ENCODE results near the gene PKP1. TPM values are rescaled to one million over a fixed set of nuclear protein-coding genes. Genes with fewer than 3 reads are reported as not detected.

The PKP1 gene
- total RNA-seq, 2 donors from 2014 or later: 36.8 to 82.9 TPM

DNA sequence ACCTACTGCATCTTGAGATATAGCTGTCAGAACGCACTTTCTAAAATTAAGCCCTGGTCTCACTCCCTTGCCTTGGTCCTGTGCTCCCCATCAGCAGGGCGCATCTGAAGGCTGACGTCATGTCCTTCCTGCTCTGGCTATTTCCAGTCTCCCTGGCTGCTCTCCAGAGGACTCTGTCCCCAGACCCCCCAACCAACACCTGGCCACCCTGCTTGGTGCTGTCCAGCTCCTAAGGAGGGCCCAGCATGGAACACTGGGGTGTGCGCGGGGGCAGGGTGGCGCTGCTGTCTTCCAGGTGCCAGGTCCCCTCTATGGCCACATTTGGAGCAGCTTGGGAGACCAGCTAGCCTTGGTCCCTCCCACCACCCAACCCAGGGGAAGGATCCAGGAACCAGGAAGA, 85.9 kb downstream of the PKP1 start:
- no peak for TF ChIP-seq POLR2A (IDR thresholded peaks at IDR 0.05)
- TF ChIP-seq, protein P1, sequence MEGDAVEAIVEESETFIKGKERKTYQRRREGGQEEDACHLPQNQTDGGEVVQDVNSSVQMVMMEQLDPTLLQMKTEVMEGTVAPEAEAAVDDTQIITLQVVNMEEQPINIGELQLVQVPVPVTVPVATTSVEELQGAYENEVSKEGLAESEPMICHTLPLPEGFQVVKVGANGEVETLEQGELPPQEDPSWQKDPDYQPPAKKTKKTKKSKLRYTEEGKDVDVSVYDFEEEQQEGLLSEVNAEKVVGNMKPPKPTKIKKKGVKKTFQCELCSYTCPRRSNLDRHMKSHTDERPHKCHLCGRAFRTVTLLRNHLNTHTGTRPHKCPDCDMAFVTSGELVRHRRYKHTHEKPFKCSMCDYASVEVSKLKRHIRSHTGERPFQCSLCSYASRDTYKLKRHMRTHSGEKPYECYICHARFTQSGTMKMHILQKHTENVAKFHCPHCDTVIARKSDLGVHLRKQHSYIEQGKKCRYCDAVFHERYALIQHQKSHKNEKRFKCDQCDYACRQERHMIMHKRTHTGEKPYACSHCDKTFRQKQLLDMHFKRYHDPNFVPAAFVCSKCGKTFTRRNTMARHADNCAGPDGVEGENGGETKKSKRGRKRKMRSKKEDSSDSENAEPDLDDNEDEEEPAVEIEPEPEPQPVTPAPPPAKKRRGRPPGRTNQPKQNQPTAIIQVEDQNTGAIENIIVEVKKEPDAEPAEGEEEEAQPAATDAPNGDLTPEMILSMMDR (IDR thresholded peaks at IDR 0.05): no peak
- TF ChIP-seq POLR2AphosphoS5 (IDR thresholded peaks at IDR 0.05): no peak
- Histone ChIP-seq H3K27me3 (replicated peaks; ENCODE audit: insufficient read depth) (no peaks in the 10 kb centered on the region), H3K9me3 (no peaks in the 10 kb centered on the region), H3K27ac (no peak overlapping the region), H3K36me3 (no peaks in the 10 kb centered on the region), H3K4me1 (replicated peaks) (no peaks in the 10 kb centered on the region), H3K4me3 (no peak overlapping the region)
- no peak for DNase-seq (ENCODE audit: low spot score)
- intact Hi-C loops (cut with DNase I): no loop called here
- 74% methylated on average over 6 of the region's 6 CpGs for WGBS

GRCh38 chr1:201370500-201370899, 87.2 kb downstream of the PKP1 start:
- Histone ChIP-seq H3K36me3 (no peaks in the 10 kb centered on the region), H3K27ac (no peak overlapping the region), H3K4me1 (replicated peaks) (no peaks in the 10 kb centered on the region), H3K27me3 (replicated peaks; ENCODE audit: insufficient read depth) (no peaks in the 10 kb centered on the region), H3K9me3 (no peaks in the 10 kb centered on the region), H3K4me3 (no peak overlapping the region)
- DNase-seq (ENCODE audit: low spot score): no peak
- WGBS: 58% methylated on average over 3 of the region's 3 CpGs
- intact Hi-C loops (cut with DNase I): no loop called here
- TF ChIP-seq, protein P1 (IDR thresholded peaks at IDR 0.05): no peak
- TF ChIP-seq POLR2AphosphoS5 (IDR thresholded peaks at IDR 0.05): no peak
- no peak for TF ChIP-seq POLR2A (IDR thresholded peaks at IDR 0.05)

DNA sequence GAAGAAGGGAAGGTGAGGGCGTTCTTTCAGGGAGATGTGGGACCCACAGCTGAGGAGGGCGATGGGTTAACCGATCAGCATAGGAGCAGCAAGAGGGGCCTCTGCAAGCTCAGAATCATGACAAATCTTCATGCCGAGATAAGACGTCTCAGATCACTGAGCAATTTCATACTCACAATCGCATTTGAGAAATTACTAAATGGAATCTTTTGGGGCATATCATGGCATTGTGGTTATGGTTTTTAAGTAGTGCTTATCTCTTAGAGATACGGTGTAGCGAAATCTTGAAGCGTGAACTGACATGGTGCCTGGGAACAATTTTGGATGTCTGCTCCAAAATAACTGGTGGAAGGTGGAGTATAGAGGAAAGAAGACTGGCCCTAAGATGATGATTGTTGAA, 88.0 kb downstream of the PKP1 start:
- H3K36me3 ChIP-seq: no peaks in the 10 kb centered on the region
- no peak for DNase-seq (ENCODE audit: low spot score)
- H3K4me3 ChIP-seq: no peak overlapping the region
- TF ChIP-seq, protein P1 (IDR thresholded peaks at IDR 0.05): no peak
- no peak for TF ChIP-seq POLR2AphosphoS5 (IDR thresholded peaks at IDR 0.05)
- TF ChIP-seq POLR2A (IDR thresholded peaks at IDR 0.05): no peak
- no peaks in the 10 kb centered on the region for H3K4me1 ChIP-seq (replicated peaks)
- intact Hi-C loops (cut with DNase I): no loop called here
- no peak overlapping the region for H3K27ac ChIP-seq
- no peaks in the 10 kb centered on the region for H3K27me3 ChIP-seq (replicated peaks; ENCODE audit: insufficient read depth)
- 90% methylated on average over 9 of the region's 9 CpGs for WGBS
- no peaks in the 10 kb centered on the region for H3K9me3 ChIP-seq

GRCh38 chr1:201371792-201372191, 88.5 kb downstream of the PKP1 start:
- no peak for TF ChIP-seq POLR2AphosphoS5 (IDR thresholded peaks at IDR 0.05)
- WGBS: 62% methylated on average over 6 of the region's 6 CpGs
- no peaks in the 10 kb centered on the region for H3K27me3 ChIP-seq (replicated peaks; ENCODE audit: insufficient read depth)

GRCh38 chr1:201374364-201374763, 91.1 kb downstream of the PKP1 start:
- no peak for DNase-seq (ENCODE audit: low spot score)
- 31% methylated on average over 7 of the region's 7 CpGs for WGBS
- H3K36me3 ChIP-seq: no peaks in the 10 kb centered on the region
- no peak overlapping the region for H3K27ac ChIP-seq
- H3K4me3 ChIP-seq: no peak overlapping the region
- TF ChIP-seq POLR2A (IDR thresholded peaks at IDR 0.05) (no peak), POLR2AphosphoS5 (IDR thresholded peaks at IDR 0.05) (no peak)
- TF ChIP-seq, protein P1 (IDR thresholded peaks at IDR 0.05): no peak
- H3K4me1 ChIP-seq (replicated peaks): no peaks in the 10 kb centered on the region
- no peaks in the 10 kb centered on the region for H3K9me3 ChIP-seq
- intact Hi-C loops (cut with DNase I): no loop called here
- no peaks in the 10 kb centered on the region for H3K27me3 ChIP-seq (replicated peaks; ENCODE audit: insufficient read depth)

More at GRCh38 chr1:201371792-201372191, 88.5 kb downstream of the PKP1 start:
- Histone ChIP-seq H3K36me3 (no peaks in the 10 kb centered on the region), H3K4me1 (replicated peaks) (no peaks in the 10 kb centered on the region), H3K4me3 (no peak overlapping the region), H3K9me3 (no peaks in the 10 kb centered on the region), H3K27ac (no peak overlapping the region)
- intact Hi-C loops (cut with DNase I): no loop called here
- no peak for DNase-seq (ENCODE audit: low spot score)
